ENCODE results near the gene CFAP46. TPM values are rescaled to one million over a fixed set of nuclear protein-coding genes. Genes with fewer than 3 reads are reported as not detected.

CFAP46 gene
- total and polyA plus RNA-seq, 10 donors = 0.03 to 1.1 (median 0.12) TPM; not detected in 2

DNA sequence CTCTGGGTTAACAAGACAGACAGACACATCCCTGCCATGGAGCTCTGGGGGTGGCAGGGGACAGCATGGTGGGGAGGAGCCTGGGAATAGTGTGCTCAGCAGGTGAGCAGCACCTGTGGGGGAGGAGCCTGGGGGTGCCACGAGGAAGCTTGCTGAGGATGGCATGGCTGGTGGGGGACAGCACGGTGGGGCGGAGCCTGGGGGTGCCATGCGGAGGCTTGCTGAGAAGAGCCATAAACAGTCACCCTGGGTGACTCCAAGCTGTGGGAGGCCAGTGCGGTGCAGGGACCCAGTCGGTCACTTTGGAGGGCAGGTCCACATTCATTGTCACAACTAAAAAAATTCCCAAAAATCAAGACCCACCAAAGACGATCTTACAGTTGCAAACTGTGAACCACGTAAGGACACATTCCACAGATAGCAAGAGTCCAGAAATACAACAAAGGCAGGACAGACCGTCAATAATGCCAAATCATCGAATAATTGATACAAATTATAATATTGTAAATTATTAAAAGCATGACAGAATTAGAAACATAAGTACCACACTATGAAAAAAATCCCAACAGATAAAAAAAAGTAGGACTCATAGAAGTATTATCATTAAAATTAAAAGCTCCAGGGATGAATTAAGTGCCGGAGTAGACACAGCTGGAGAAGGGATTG is 180.8 kb downstream of the CFAP46 start:
- no peak for TF ChIP-seq POLR2A (IDR thresholded peaks at IDR 0.05)
- TF ChIP-seq, protein P1, sequence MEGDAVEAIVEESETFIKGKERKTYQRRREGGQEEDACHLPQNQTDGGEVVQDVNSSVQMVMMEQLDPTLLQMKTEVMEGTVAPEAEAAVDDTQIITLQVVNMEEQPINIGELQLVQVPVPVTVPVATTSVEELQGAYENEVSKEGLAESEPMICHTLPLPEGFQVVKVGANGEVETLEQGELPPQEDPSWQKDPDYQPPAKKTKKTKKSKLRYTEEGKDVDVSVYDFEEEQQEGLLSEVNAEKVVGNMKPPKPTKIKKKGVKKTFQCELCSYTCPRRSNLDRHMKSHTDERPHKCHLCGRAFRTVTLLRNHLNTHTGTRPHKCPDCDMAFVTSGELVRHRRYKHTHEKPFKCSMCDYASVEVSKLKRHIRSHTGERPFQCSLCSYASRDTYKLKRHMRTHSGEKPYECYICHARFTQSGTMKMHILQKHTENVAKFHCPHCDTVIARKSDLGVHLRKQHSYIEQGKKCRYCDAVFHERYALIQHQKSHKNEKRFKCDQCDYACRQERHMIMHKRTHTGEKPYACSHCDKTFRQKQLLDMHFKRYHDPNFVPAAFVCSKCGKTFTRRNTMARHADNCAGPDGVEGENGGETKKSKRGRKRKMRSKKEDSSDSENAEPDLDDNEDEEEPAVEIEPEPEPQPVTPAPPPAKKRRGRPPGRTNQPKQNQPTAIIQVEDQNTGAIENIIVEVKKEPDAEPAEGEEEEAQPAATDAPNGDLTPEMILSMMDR (IDR thresholded peaks at IDR 0.05 in 8 of 11, conservative IDR thresholded peaks at IDR 0.05 in 3 of 11) = no peak
- TF ChIP-seq POLR2AphosphoS5 (IDR thresholded peaks at IDR 0.05) = no peak
- H3K4me1 ChIP-seq = peaks cover 0 to 6% (median 0%) of the 10 kb centered on the region in 6 donors
- no peaks in the 10 kb centered on the region for H3K9me3 ChIP-seq
- no peak overlapping the region for H3K4me3 ChIP-seq
- intact Hi-C loops (cut with DNase I; ENCODE audit: low total_unique reads) = no loop called here
- H3K27me3 ChIP-seq (replicated peaks in 1 of 7) = no peaks in the 10 kb centered on the region
- peaks cover 0 to 82% (median 34%) of the 10 kb centered on the region in 6 donors for H3K36me3 ChIP-seq
- no peak for DNase-seq
- no peak overlapping the region for H3K27ac ChIP-seq
- 94 to 98% (median 96%) methylated on average over 11 of the region's 11 CpGs for WGBS, 5 donors

DNA sequence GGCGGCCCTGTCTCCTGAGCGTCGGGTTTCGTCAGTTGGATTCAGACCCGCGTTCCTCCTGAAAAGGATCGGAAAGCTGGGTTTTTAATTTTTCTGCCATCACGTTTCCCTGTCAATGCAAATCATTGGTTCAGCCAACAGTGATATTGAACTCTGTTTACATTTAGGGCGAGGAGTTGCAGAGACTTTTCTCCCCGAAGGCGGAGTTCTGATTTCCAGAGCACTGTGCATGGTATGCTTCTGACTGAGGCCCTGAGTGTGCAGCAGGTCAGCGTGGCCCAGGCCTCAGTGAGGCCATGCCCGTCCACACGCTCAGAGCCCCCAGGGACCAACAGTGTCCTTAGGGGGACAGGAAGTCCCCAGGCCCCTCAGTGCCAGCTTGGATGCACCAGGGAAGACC is 183.5 kb downstream of the CFAP46 start:
- intact Hi-C loops (cut with DNase I; ENCODE audit: low total_unique reads) = no loop called here
- Histone ChIP-seq H3K27me3 (replicated peaks in 1 of 7) (no peaks in the 10 kb centered on the region), H3K4me1 (peaks cover 0 to 3% (median 0%) of the 10 kb centered on the region in 6 donors), H3K27ac (no peak overlapping the region), H3K9me3 (no peaks in the 10 kb centered on the region), H3K4me3 (no peak overlapping the region), H3K36me3 (peaks cover 0 to 92% (median 48%) of the 10 kb centered on the region in 6 donors)
- no peak for DNase-seq
- WGBS, 5 donors = 94 to 99% (median 96%) methylated on average over 13 to 14 of the region's 14 CpGs
- TF ChIP-seq POLR2A (IDR thresholded peaks at IDR 0.05) (no peak), POLR2AphosphoS5 (IDR thresholded peaks at IDR 0.05) (no peak)
- TF ChIP-seq, protein P1 (IDR thresholded peaks at IDR 0.05 in 8 of 11, conservative IDR thresholded peaks at IDR 0.05 in 3 of 11) = no peak

Other genes with a start within 250 kb of the CFAP46 start
- not detected for gene NKX6-2, start 156.4 kb downstream of the CFAP46 start, total RNA-seq
- under 1 TPM in 2 of 3 donors, not detected in 1; 0.03 to 0.08 TPM for gene NKX6-2, start 156.4 kb downstream of the CFAP46 start, polyA plus RNA-seq
- gene ADGRA1, start 145.4 kb upstream of the CFAP46 start, total RNA-seq = under 1 TPM in 2 of 7 donors, not detected in 5; 0.26 to 0.34 TPM
- under 1 TPM in 2 of 3 donors, not detected in 1; 0.02 to 0.13 TPM for gene ADGRA1, start 145.4 kb upstream of the CFAP46 start, polyA plus RNA-seq
- 1 to 10 TPM in 5 of 7 donors, under 1 TPM in 2; 0.32 to 3.5 (median 2.5) TPM for gene KNDC1, start 217.6 kb upstream of the CFAP46 start, total RNA-seq
- under 1 TPM; 0.05 to 0.43 (median 0.29) TPM for gene KNDC1, start 217.6 kb upstream of the CFAP46 start, polyA plus RNA-seq

Data from spleen (tissue), 11 donors.